OCI-LY3 (cell line): ENCODE results near the gene MSL1.

Experiments
- CTCF ChIP-seq: fragments of 200-600, 300-600 bp; sonication (generic); IDR thresholded peaks from 2 replicates; pipeline ENCODE4 v1.5.1; 2014; ENCODE audit warnings: antibody characterized with exemption, low read length, low read depth
- EZH2phosphoT487 ChIP-seq: fragments of 200-600 bp; shearing (Covaris generic); IDR thresholded peaks from 2 replicates; pipeline ENCODE4 v1.6.1; 2018; ENCODE audit warnings: antibody characterized with exemption, mixed run types, low read depth

- TF ChIP-seq CTCF (no peak), EZH2phosphoT487 (no peak)
These were observed 8.7 kb downstream of the MSL1 start for GRCh38 chr17:40130352-40131042.
